ENCODE data around the gene TNFSF9. TPM values are rescaled to one million over a fixed set of nuclear protein-coding genes. Genes with fewer than 3 reads are reported as not detected.

The TNFSF9 gene
- total RNA-seq, 2 experiments from 2014 or later: 1.5 to 1.7 TPM

- Mint-ChIP-seq H3K4me3 (no peak overlapping the region), H3K27ac (no peak overlapping the region), H3K4me1 (ENCODE audit: low read depth) (peaks cover 28% of the 10 kb centered on the region), H3K9me3 (ENCODE audit: insufficient read depth) (no peaks in the 10 kb centered on the region), H3K36me3 (ENCODE audit: low read depth) (no peaks in the 10 kb centered on the region), H3K27me3 (ENCODE audit: low read depth) (peaks cover 26% of the 10 kb centered on the region)
- no peak for ATAC-seq
- CTCF ChIA-PET: interaction anchor here (0.7 kb wide), 1 partner anchor 120 kb away, joined by 3 read pairs; no protein-coding TSS in a partner anchor
- POLR2A ChIA-PET: no interaction called here
- no peak for DNase-seq
Measured at GRCh38 chr19:6528544-6529121, 2.2 kb upstream of the TNFSF9 start.

GRCh38 chr19:6529351-6529750 lies 1.5 kb upstream of the TNFSF9 start:
- H3K36me3 Mint-ChIP-seq (ENCODE audit: low read depth): no peaks in the 10 kb centered on the region
- peaks cover 33% of the 10 kb centered on the region for H3K4me1 Mint-ChIP-seq (ENCODE audit: low read depth)
- no peak for ATAC-seq
- POLR2A ChIA-PET: no interaction called here
- DNase-seq: no peak
- no peak overlapping the region for H3K4me3 Mint-ChIP-seq
- H3K27me3 Mint-ChIP-seq (ENCODE audit: low read depth): peaks cover 28% of the 10 kb centered on the region
- CTCF ChIA-PET: no interaction called here
- no peaks in the 10 kb centered on the region for H3K9me3 Mint-ChIP-seq (ENCODE audit: insufficient read depth)
- no peak overlapping the region for H3K27ac Mint-ChIP-seq

DNA sequence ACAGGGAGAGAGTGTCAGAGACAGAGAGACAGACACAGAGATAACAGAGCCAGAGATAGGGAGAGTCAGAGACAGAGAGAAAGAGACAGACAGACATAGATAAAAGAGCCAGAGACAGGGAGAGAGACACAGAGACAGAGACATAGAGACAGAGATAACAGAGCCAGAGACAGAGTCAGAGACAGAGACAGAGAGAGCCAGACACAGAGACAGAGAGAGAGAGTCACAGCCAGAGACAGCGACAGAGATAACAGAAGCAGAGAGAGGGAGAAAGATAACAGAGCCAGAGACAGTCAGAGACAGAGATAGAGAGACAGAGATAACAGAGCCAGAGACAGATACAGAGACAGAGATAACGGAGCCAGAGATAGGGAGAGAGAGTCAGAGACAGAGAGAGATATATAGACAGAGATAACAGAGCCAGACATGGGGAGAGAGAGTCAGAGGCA lies 865 bp upstream of the TNFSF9 start:
- Mint-ChIP-seq H3K36me3 (ENCODE audit: low read depth) (no peaks in the 10 kb centered on the region), H3K27me3 (ENCODE audit: low read depth) (peaks cover 28% of the 10 kb centered on the region), H3K4me3 (peak overlapping the region; percentile 68), H3K27ac (no peak overlapping the region), H3K4me1 (ENCODE audit: low read depth) (peaks cover 33% of the 10 kb centered on the region), H3K9me3 (ENCODE audit: insufficient read depth) (no peaks in the 10 kb centered on the region)
- ATAC-seq (no peak), DNase-seq (no peak)
- CTCF ChIA-PET: no interaction called here
- POLR2A ChIA-PET: no interaction called here

GRCh38 chr19:6531163-6531955 lies 533 bp downstream of the TNFSF9 start:
- Mint-ChIP-seq H3K27ac (no peak overlapping the region), H3K36me3 (ENCODE audit: low read depth) (peaks cover 9% of the 10 kb centered on the region), H3K27me3 (ENCODE audit: low read depth) (peaks cover 28% of the 10 kb centered on the region), H3K4me3 (peak overlapping the region; percentile 68), H3K9me3 (ENCODE audit: insufficient read depth) (no peaks in the 10 kb centered on the region), H3K4me1 (ENCODE audit: low read depth) (peaks cover 44% of the 10 kb centered on the region)
- peak; percentile 10 for ATAC-seq
- ChIA-PET POLR2A (interaction anchor here (0.6 to 1.3 kb wide), 3 partner anchors 9 to 1096 kb away, joined by 3 read pairs; partner anchors contain the start of gene TNFSF14), CTCF (interaction anchor here (0.7 to 1.3 kb wide), 2 partner anchors 12 to 237 kb away, joined by 3 read pairs; no protein-coding TSS in a partner anchor)
- DNase-seq: peak; percentile 28

GRCh38 chr19:6531956-6532243 lies 1.1 kb downstream of the TNFSF9 start:
- Mint-ChIP-seq H3K4me1 (ENCODE audit: low read depth) (peaks cover 50% of the 10 kb centered on the region), H3K27ac (peak overlapping the region; percentile 27), H3K4me3 (peak overlapping the region; percentile 68), H3K9me3 (ENCODE audit: insufficient read depth) (no peaks in the 10 kb centered on the region), H3K36me3 (ENCODE audit: low read depth) (peaks cover 9% of the 10 kb centered on the region), H3K27me3 (ENCODE audit: low read depth) (peaks cover 28% of the 10 kb centered on the region)
- no peak for ATAC-seq
- DNase-seq: no peak
- POLR2A ChIA-PET: interaction anchor here (0.6 kb wide), 1 partner anchor 1096 kb away, joined by 3 read pairs; no protein-coding TSS in a partner anchor
- CTCF ChIA-PET: no interaction called here

- Mint-ChIP-seq H3K36me3 (ENCODE audit: low read depth) (peaks cover 12% of the 10 kb centered on the region), H3K27me3 (ENCODE audit: low read depth) (peaks cover 28% of the 10 kb centered on the region), H3K4me1 (ENCODE audit: low read depth) (peaks cover 54% of the 10 kb centered on the region), H3K27ac (peak overlapping the region; percentile 33), H3K9me3 (ENCODE audit: insufficient read depth) (no peaks in the 10 kb centered on the region), H3K4me3 (peak overlapping the region; percentile 68)
- POLR2A ChIA-PET: no interaction called here
- ATAC-seq (no peak), DNase-seq (peak; percentile 62)
- CTCF ChIA-PET: no interaction called here
Measured at GRCh38 chr19:6532244-6532999, 1.6 kb downstream of the TNFSF9 start.

DNA sequence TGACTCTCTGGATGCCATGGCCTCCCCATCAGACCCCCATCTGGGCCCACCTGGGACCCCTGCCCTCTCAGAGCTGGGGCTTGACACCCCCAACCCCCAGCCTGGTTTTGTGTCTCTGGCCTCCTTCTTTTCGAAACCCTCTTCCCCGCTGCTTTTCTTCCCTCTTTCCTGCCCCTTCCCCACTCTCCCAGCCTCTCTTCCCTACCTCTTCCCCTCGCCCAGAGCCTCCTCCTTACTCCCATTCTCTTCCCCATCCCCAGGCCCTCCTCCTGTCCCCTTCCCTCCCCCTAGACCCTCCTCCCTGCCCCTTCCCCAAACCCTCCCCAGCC lies 2.1 kb downstream of the TNFSF9 start:
- ChIA-PET POLR2A (no interaction called here), CTCF (no interaction called here)
- peaks cover 57% of the 10 kb centered on the region for H3K4me1 Mint-ChIP-seq (ENCODE audit: low read depth)
- peak overlapping the region; percentile 26 for H3K27ac Mint-ChIP-seq
- H3K4me3 Mint-ChIP-seq: peak overlapping the region; percentile 68
- peaks cover 28% of the 10 kb centered on the region for H3K27me3 Mint-ChIP-seq (ENCODE audit: low read depth)
- H3K9me3 Mint-ChIP-seq (ENCODE audit: insufficient read depth): no peaks in the 10 kb centered on the region
- ATAC-seq: no peak
- peaks cover 12% of the 10 kb centered on the region for H3K36me3 Mint-ChIP-seq (ENCODE audit: low read depth)
- no peak for DNase-seq

- ATAC-seq: no peak
- ChIA-PET POLR2A (no interaction called here), CTCF (interaction anchor here (0.7 to 1.4 kb wide), 2 partner anchors 54 to 204 kb away, joined by 3 read pairs; partner anchors contain the start of gene GPR108)
- Mint-ChIP-seq H3K27me3 (ENCODE audit: low read depth) (peaks cover 28% of the 10 kb centered on the region), H3K4me3 (no peak overlapping the region), H3K4me1 (ENCODE audit: low read depth) (peaks cover 64% of the 10 kb centered on the region), H3K36me3 (ENCODE audit: low read depth) (peaks cover 12% of the 10 kb centered on the region), H3K27ac (no peak overlapping the region), H3K9me3 (ENCODE audit: insufficient read depth) (no peaks in the 10 kb centered on the region)
- no peak for DNase-seq
Measured at GRCh38 chr19:6533746-6534418, 3.1 kb downstream of the TNFSF9 start.

GRCh38 chr19:6534451-6535093 lies 3.7 kb downstream of the TNFSF9 start:
- DNase-seq (no peak), ATAC-seq (no peak)
- peaks cover 64% of the 10 kb centered on the region for H3K4me1 Mint-ChIP-seq (ENCODE audit: low read depth)
- ChIA-PET CTCF (interaction anchor here (0.7 to 1.4 kb wide), 2 partner anchors 53 to 203 kb away, joined by 3 read pairs; partner anchors contain the start of gene GPR108), POLR2A (no interaction called here)
- peaks cover 12% of the 10 kb centered on the region for H3K36me3 Mint-ChIP-seq (ENCODE audit: low read depth)
- H3K9me3 Mint-ChIP-seq (ENCODE audit: insufficient read depth): no peaks in the 10 kb centered on the region
- H3K4me3 Mint-ChIP-seq: no peak overlapping the region
- H3K27ac Mint-ChIP-seq: no peak overlapping the region
- peaks cover 23% of the 10 kb centered on the region for H3K27me3 Mint-ChIP-seq (ENCODE audit: low read depth)

GRCh38 chr19:6535558-6536137 lies 4.8 kb downstream of the TNFSF9 start:
- no peak overlapping the region for H3K4me3 Mint-ChIP-seq
- ATAC-seq (no peak), DNase-seq (no peak)
- H3K27ac Mint-ChIP-seq: peak overlapping the region; percentile 69
- peaks cover 12% of the 10 kb centered on the region for H3K27me3 Mint-ChIP-seq (ENCODE audit: low read depth)
- POLR2A ChIA-PET: interaction anchor here (1.2 kb wide), 1 partner anchor 60 kb away, joined by 3 read pairs; no protein-coding TSS in a partner anchor
- peaks cover 56% of the 10 kb centered on the region for H3K4me1 Mint-ChIP-seq (ENCODE audit: low read depth)
- H3K36me3 Mint-ChIP-seq (ENCODE audit: low read depth): peaks cover 12% of the 10 kb centered on the region
- no peaks in the 10 kb centered on the region for H3K9me3 Mint-ChIP-seq (ENCODE audit: insufficient read depth)
- CTCF ChIA-PET: interaction anchor here (0.7 to 1.8 kb wide), 5 partner anchors 17 to 202 kb away, joined by 3 to 10 read pairs (median 6); partner anchors contain the start of gene GPR108

DNA sequence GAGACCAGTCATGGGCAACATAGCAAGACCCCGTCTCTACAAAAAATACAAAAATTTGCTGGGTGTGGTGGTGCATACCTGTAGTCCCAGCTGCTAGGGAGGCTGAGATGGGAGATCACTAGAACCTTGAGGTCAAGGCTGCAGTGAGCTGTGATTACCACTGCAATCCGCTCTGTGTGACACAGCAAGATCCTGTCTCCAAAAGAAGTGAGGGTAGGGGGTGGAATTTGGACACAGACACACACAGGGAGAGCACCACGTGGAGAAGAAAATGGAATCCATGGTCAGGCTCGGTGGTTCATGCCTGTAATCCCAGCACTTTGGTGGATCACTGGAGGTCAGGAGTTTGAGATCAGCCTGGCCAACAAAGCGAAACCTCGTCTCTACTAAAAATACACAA lies 8.7 kb downstream of the TNFSF9 start:
- H3K27me3 Mint-ChIP-seq (ENCODE audit: low read depth): no peaks in the 10 kb centered on the region

More for the DNA sequence above, 8.7 kb downstream of the TNFSF9 start:
- ChIA-PET CTCF (no interaction called here), POLR2A (no interaction called here)
- H3K27ac Mint-ChIP-seq: no peak overlapping the region
- no peaks in the 10 kb centered on the region for H3K9me3 Mint-ChIP-seq (ENCODE audit: insufficient read depth)
- H3K4me1 Mint-ChIP-seq (ENCODE audit: low read depth): peaks cover 37% of the 10 kb centered on the region
- no peak overlapping the region for H3K4me3 Mint-ChIP-seq
- H3K36me3 Mint-ChIP-seq (ENCODE audit: low read depth): peaks cover 12% of the 10 kb centered on the region
- ATAC-seq (no peak), DNase-seq (no peak)
